NOMO-1 (cell line): ENCODE data around the gene TRIM10.
"Not testable (repeated sequence)": the region's sequence is repeated elsewhere in the genome, so short reads cannot be mapped to it uniquely, and the experiment has no call there.

Experiments used
- DNase-seq, 2 experiments: peaks; one replicate each; lab custom pipeline; 2025; ENCODE audit not compliant: unreplicated experiment in 2 of 2; lab: John Stamatoyannopoulos, UW

TRIM10 gene

DNA sequence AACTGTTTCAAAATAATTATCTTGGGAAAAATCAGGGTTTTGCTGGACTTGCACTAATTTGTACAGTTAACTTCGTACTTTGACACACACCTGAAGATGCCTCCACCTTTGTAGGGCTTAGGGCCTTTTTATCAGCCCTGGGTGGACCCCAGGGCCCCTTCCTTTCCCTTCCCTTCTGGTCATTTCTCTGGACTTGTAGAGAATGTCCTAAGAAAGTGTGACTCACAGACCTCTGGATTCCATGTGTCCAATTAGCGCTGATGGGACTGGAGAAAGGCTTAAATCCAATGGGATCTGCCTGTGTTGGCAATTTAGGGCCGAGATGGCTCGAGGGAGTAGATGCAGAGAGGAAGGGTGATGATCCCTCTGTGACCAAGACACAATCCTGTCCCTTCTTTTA, 11.7 kb upstream of the TRIM10 start:
- no peak for DNase-seq

DNA sequence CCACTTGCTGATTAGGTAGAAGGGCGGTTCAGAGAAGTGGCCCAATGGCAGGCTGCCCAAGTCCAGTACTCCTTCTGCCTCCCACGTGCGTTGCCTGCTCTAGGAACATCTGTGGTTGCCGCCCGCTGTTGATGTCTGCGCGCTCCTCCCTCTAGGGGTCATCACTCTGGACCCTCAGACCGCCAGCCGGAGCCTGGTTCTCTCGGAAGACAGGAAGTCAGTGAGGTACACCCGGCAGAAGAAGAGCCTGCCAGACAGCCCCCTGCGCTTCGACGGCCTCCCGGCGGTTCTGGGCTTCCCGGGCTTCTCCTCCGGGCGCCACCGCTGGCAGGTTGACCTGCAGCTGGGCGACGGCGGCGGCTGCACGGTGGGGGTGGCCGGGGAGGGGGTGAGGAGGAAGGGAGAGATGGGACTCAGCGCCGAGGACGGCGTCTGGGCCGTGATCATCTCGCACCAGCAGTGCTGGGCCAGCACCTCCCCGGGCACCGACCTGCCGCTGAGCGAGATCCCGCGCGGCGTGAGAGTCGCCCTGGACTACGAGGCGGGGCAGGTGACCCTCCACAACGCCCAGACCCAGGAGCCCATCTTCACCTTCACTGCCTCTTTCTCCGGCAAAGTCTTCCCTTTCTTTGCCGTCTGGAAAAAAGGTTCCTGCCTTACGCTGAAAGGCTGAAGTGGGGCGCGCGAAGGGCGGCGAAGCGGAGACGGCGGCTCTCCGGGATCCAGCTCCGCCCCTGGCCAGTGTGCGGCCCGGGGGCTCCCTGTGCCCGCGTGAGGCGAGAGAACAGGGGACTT, 10.9 kb upstream of the TRIM10 start:
- no peak for DNase-seq

DNA sequence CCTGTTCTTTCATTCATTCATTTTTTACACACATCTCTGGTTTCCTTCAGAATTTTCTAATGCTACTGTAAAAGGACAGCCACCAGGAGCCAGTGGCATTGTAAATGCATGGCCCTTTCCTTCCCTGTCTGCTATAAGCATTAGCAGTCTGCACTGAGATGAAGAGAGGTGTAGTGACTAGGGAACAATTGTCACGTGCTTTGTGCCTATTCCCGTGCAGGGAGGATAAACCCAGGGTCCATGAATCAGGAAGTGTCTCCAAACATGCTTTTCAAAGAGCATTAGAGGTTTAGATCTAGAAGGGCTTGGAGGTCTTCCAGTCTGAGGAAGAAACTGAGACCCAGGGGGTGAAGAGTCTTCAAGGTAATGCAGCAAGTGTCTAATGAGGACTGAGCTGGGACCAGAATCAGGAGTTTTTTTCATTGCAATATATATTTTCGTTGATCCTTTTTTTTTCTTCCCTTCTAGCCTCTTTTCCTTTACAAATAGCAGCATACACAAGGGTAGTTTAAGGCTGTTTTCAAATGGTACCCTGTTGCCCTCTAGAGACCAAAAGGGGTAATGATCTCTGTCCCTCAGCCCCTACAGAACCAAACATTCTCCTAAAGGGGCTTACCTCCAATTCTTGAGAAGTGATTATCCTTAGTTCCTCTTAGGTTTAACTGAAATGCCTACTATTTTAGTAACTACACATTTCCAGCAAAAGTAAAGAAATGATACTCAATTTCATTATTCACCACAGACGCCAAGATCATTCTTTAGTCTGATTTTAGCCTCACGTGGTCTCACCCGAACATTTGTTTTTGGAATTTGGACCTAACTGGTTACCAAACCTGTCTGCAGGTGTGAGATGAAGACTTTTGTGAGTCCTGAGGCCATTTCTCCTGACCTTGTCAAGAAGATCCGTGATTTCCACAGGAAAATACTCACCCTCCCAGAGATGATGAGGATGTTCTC, 8.9 kb upstream of the TRIM10 start:
- DNase-seq: peak; percentile 19 to 61

DNA sequence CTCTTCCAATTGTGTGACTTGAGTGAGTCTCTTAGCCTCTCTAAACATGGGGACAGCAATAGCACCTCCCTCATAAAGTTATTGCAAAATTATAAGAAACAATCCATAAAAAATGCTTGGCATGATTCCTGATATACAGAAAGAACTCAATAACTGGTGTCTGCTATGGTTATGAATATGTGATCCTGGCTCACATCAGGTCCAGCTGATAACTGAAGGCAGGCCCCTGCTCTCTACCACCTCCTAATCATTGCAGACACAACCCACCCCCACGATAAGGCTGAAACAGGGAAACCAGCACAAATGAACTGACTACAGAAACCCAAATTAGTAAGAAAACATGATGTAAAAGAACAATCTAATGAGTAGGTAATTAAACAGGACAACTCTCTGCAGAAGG, 7.7 kb upstream of the TRIM10 start:
- DNase-seq: no peak

DNA sequence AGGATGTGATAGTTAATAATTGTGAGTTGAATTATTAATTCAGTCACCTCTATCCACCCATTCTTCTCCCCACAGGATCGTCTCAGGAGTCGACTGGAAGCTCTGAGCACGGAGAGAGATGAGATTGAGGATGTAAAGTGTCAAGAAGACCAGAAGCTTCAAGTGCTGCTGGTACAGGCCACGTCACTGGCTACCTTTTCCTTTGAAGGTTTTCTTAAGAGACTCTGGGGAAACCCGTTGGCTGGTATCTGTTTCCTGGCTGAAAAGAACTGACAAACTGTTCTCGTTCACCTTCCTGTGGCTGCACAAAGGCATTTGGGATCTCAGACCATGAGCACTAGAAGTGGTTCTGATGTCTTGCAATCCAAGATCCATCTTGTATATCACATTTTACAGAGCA, 6.1 kb upstream of the TRIM10 start:
- no peak for DNase-seq

DNA sequence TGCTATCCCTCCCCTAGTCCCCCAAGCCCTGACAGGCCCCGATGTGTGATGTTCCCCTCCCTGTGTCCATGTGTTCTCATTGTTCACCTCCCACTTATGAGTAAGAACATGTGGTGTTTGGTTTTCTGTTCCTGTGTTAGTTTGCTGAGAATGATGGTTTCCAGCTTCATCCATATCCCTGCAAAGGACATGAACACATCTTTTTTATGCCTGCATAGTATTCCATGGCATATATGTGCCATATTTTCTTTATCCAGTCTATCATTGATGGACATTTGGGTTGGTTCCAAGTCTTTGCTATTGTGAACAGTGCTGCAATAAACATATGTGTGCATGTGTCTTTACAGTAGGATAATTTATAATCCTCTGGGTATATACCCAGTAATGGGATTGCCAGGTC, 4.2 kb upstream of the TRIM10 start:
- not testable (repeated sequence) for DNase-seq

DNA sequence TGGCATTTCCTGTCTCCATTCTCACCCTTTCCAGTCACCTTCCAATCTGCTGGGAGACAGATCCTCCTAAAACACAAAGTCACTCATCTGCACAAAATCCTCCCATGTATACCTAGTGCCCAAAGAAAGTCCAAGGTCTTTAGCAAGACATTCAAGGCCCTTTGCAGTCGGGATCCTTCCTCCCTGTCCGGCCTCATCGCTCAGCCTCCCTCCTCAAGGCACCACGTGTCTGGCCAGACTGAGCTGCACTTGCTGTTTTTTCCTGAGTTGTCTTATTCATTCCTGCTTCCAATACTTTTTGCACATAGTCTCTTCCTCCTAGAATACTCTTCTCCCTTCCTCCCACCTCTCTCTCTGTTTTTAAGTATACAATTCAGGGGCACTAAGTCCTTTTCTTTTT, 3.7 kb upstream of the TRIM10 start:
- no peak for DNase-seq

DNA sequence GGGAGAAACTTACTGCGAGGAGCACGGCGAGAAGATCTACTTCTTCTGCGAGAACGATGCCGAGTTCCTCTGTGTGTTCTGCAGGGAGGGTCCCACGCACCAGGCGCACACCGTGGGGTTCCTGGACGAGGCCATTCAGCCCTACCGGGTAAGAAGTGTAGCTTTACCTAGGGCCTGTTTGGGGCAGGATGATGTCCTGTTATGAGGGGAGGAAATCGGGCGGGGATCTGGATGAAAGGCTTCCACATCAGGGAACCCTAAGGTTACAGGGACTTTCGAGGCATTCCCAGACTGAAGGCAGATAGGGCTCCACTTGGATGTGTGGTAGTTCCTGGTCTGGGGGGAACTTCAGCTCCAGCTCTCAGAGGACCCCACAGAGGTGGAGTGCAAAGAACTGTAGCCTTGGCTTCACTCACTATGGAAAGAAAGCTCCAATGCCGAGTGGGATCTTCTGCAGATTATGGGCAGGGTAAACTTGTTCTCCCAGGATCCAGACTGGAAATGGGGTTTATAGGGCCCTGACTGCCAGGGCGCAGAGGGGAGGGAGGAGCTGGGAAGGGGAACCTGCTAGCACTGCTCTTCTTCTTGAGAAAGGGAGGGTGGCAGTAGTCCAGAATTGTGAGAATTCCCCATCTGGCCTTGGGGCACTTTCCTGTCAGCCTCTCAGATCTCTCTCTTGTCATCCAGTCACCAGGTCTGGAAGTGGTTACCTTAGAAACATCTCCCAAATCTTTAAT, 3.1 kb upstream of the TRIM10 start:
- DNase-seq: no peak

DNA sequence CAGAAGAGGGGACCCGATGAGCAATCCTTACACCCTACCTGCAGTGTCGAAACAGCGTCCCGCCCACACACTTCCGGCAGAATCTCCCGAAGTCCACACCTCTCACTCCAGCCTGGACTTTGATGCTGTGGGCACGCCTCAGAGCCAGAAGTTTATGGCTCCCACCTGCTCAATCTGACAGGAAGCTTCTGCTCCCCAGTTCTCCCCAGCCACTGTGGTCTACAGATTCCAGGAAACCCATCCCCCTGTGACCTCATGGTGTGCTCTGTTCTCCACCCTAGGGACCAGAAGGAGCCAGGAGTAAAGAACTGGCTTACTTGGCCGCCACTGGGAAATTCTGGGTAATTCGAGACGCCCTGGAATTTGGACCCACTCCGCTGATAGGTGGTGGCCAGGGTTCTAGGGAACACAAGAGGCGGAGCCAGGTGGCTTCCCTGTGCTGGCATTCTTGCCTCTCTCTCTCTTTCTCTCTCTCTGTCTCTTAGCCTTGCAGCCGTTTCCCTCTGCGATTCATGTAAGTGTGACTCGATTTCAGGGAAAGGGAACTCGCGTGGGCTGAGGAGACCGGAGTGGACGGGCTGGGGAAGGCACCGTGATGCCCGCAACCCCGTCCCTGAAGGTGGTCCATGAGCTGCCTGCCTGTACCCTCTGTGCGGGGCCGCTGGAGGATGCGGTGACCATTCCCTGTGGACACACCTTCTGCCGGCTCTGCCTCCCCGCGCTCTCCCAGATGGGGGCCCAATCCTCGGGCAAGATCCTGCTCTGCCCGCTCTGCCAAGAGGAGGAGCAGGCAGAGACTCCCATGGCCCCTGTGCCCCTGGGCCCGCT, 2.3 kb upstream of the TRIM10 start, which contains the start of gene TRIM15:
TSS of gene TRIM15 (plus strand) at position 457 of the 828 bp plus-strand sequence. CDS start at position 596, 139 bp downstream.
- no peak for DNase-seq

DNA sequence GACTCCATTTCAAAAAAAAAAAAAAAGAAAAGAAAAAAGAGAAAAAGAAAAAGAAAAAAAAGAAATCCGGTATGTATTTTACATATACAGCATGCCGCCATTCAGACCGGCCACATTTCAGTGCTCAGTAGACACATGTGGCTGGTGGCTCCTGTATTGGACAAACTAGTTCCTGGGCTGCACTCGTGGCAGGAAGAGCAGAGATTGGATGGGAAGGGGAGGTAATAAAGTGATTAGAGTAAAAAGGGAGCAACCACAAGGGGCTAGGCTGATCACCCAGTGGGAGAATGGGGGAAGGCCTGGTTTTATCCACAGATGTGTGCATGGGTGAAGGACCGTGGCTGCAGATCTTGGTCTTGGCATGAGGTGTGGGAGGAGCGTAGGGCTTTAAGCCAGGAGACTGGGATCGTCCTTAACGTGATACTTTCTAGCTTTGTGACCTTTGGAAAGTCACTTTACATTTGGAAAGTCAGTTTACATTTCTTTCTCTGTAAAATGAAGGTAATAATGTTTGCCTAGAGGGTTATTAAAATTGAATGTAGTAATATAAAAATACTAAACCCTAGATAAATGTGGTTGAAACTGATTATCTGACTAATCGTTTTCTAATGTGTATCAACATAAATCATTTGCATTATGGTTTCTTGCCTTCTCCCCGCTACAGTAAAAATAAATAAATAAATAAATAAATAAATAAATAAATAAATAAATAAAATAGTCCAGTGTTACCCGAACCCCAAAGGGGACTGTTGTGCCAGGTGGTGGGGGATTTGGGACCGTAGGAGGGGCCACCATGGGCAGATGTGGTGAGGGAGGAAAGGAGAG, 1.5 kb upstream of the TRIM10 start:
- no peak for DNase-seq

DNA sequence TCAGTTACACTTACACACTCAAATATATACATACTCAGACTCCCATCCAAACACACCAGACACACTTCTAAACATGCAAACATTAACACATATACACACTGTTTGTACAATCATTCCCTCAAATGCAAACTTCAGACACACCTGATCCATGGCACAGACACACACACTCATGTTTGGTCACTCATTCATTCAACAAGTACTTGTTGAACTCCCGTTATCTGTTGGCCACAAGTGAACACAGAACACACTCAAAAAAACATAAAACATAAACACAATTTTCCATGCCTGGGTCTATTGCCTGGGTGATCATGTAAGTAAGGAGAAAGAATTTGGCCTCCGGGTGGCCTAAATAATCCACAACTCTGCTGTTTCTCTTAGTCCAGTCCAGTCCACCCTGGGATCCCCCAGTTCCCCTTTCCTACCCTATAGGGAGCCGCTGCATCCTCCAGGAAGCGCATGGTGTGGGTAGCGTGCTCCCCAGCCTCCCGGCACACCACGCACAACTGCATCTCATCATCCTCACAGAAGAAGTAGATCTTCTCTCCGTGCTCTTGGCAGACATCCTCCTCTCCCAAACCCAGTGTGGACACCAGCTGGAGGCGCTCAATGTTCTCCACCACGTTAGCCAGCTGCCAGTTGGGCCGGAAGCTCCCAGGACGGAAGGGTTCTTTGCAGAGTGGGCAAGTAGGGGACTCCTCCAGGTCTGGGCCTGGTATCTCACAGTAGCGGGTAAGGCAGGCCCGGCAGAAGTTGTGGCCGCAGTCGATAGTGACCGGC, 815 bp downstream of the TRIM10 start:
- DNase-seq: no peak

DNA sequence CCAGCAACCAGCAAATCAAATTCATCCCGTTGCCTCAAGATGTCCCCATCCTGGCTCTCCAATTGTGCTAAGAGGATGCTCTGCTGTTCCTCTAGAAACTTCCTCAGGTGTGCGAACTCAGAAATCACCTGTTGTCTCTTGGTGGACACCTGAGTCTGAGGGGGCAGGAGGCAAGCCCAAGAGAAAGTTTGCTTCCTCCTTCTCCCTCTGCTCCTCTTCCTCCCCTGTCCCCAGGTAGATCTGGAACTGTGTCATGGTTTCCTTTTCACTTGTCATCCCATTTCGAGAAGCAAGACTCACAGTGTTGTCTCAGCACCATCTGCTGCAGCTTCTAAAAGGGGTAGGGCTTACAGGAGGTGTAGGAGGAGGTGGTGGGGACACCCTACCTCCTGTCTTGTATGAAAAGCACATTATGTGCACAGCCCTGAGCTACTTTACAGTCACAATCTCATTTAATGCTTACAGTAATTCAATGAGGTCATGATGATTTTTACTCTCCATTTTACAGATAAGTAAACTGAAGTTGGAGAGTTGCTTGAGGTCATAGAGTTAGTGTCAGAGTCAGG, 2.5 kb downstream of the TRIM10 start:
- no peak for DNase-seq

DNA sequence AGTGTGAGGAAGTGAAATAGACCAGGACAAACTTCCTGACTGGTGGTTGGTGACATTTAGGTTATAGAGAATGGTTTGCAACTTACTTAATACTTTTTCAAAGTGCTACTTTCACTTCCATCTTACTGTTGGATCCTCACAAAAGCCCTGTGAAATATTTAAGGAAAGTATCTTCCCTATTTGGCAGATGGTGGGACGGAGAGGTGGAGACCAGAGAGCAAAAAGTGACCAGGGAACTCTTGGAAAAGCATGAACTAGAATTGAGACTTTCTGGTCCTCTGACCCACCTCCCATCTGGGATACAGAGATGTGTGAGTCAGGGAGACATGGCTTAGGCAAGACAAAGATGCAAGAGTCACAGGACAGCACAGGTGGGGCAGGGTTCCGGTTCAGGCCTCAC, 3.0 kb downstream of the TRIM10 start:
- DNase-seq: peak in 1 of 2 experiments; percentile 32

DNA sequence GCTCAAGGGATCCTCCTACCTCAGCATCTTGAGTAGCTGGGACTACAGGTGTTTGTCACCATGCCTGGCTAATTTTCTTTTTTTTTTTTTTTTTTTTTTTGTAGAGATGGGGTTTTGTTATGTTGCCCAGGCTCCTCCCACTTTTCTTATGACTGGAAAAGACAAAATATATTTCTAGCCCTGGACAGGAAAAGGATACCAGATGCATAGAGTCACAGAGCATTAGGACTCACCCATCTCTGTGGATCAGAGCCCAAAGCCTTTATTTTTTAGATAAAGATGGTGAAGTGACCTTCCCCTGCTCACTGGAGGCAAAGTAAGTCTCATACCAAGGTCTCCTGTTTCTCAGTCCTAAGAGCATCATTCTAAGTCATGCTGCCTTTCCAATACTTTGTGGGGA, 3.4 kb downstream of the TRIM10 start:
- DNase-seq: no peak

DNA sequence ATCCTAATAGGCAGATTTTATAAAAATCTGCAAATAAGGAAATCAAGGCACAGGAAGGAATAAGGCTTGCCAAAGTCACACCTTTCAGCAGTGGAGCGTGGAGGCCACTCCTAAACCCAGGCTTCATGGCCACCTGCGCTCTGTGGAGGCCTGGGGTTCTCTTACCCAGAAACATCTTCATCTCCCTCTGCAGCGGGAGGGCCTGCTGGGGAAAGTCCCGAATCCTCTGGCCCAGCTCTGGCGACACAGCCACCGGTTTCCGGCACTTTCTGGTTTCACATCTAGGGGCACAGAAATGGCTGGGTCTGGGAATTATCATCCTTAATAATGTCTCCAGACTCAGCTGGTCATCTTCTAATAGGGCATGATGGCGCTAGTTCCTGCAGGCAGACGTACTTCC, 4.2 kb downstream of the TRIM10 start:
- DNase-seq: no peak

DNA sequence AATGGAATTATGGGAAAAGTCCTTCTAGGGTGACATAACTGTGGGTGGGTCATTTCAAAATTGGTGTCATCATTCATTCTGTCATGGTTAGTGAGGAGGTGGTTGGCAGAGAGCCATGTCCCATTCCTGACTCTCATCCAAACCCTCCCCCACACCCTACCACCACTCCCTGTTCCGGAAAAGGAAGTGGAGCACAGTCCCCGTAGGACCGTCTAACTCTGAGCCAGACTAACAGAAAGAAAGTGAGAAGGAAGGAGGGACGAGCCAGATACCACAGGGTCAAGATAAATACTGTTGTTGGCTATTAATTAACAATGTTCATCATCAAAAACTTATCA, 4.8 kb downstream of the TRIM10 start:
- DNase-seq: no peak

DNA sequence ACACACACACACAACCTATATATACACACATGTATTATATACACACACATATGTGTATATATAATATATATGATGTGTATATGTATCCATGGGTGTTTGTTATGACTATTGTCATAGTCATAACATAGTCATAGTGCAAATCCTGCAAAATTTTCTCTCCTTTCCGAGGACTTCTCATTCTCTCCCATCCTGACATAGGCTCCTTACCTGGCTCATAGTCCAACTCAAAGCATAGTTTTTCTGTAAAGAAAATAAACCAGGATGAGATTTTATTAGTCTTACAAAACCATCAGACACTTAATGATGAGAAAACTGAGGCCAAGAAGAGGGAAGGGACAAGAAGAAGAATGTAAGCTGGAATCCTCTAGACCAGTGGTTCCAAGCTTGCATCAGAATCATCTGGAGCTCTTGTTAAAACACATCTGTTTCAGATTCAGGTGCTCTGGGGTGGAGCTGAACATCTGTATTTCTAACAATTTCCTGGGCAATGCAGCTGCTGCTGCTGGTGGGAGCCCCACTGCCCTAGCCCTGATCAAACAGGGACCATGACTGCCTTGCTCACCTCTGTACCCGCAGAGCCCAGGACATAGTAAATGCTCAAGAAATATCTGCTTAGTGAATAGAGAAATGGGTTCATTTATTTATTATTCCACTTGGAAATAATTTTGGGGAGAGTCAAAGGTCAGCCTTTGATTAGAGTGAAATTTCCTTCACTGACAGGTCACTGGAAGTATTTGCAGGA, 5.3 kb downstream of the TRIM10 start:
- no peak for DNase-seq
